Measurements from ENCODE around the gene SLC12A4. TPM values are rescaled to one million over a fixed set of nuclear protein-coding genes. Genes with fewer than 3 reads are reported as not detected.

SLC12A4 gene
- total and polyA plus RNA-seq, 2 experiments from 2014 or later = 19.9 to 53.0 TPM

- Histone ChIP-seq H2AFZ (peak within 1 kb of the TSS; percentile 99), H3F3A (replicated peaks; ENCODE audit: low read depth) (no peaks in the 10 kb centered on the region), H3K79me2 (replicated peaks; ENCODE audit: insufficient read depth) (no peaks in the 10 kb centered on the region), H3K4me3 (peak within 1 kb of the TSS; percentile 47), H3K4me2 (peak within 1 kb of the TSS; percentile 70), H3K9me2 (ENCODE audit: insufficient read depth) (no peaks in the 10 kb centered on the region), H3K36me3 (ENCODE audit: insufficient read depth) (no peaks in the 10 kb centered on the region), H3K4me1 (ENCODE audit: insufficient read depth) (no peaks in the 10 kb centered on the region), H3K27ac (ENCODE audit: low read depth) (no peak within 1 kb of the TSS), H3K27me3 (ENCODE audit: insufficient read depth) (no peaks in the 10 kb centered on the region), H4K20me1 (replicated peaks; ENCODE audit: insufficient read depth) (no peaks in the 10 kb centered on the region)
- H3K4me3 Mint-ChIP-seq = no peak within 1 kb of the TSS
- peaks cover 18% of the 10 kb centered on the region for H3K27me3 Mint-ChIP-seq (ENCODE audit: insufficient read depth, low read depth, poor library complexity)
- no peak within 1 kb of the TSS for H3K27ac Mint-ChIP-seq
- peaks cover 8% of the 10 kb centered on the region; the same call in 2 of the 3 replicates for H3K4me1 Mint-ChIP-seq
- no peaks in the 10 kb centered on the region for H3K36me3 Mint-ChIP-seq (ENCODE audit: low read depth)
- TF ChIP-seq ZNF114 (CRISPR knock-in tag; IDR thresholded peaks at IDR 0.05) (no peak), EZH2phosphoT487 (IDR thresholded peaks at IDR 0.05; ENCODE audit: unreplicated experiment) (no peak), CREB1 (CRISPR knock-in tag; IDR thresholded peaks at IDR 0.05; ENCODE audit: low read depth) (peak; percentile 69), CTCF (conservative IDR thresholded peaks at IDR 0.05; ENCODE audit: low read depth in 2 of 2) (peak; percentile 79 to 99), POLR2AphosphoS5 (IDR thresholded peaks at IDR 0.05; ENCODE audit: low read depth) (no peak)
- peak; percentile 87 for ATAC-seq
- DNase-seq (ENCODE audit: low spot score) = peak; percentile 88
- peaks cover 8% of the 10 kb centered on the region for H3K9me3 Mint-ChIP-seq
Observed at GRCh38 chr16:67979955-67980678, 11.7 kb upstream of the SLC12A4 start, which contains the start of gene DPEP3. Gene DPEP3, minus strand, starts transcription at chr16:67980499. Its CDS starts 119 bp downstream, at chr16:67980380.

- H3K4me3 Mint-ChIP-seq = no peak overlapping the region
- no peak for ATAC-seq
- no peak for TF ChIP-seq CTCF (conservative IDR thresholded peaks at IDR 0.05; ENCODE audit: low read depth in 2 of 2)
- no peak for TF ChIP-seq POLR2AphosphoS5 (IDR thresholded peaks at IDR 0.05; ENCODE audit: low read depth)
- TF ChIP-seq EZH2 (IDR thresholded peaks at IDR 0.05; ENCODE audit: low read depth, unreplicated experiment) = no peak
- no peak for TF ChIP-seq EZH2phosphoT487 (IDR thresholded peaks at IDR 0.05; ENCODE audit: unreplicated experiment)
- no peak for TF ChIP-seq STAT1 (IDR thresholded peaks at IDR 0.05; ENCODE audit: unreplicated experiment)
- TF ChIP-seq ZNF462 (CRISPR knock-in tag; IDR thresholded peaks at IDR 0.05) = no peak
Observed at GRCh38 chr16:67977469-67978227, 9.2 kb upstream of the SLC12A4 start.

More at GRCh38 chr16:67977469-67978227, 9.2 kb upstream of the SLC12A4 start:
- H3K9me2 ChIP-seq (ENCODE audit: insufficient read depth) = no peaks in the 10 kb centered on the region
- no peak overlapping the region for H3K27ac ChIP-seq (ENCODE audit: low read depth)
- no peak for DNase-seq (ENCODE audit: low spot score)
- no peak overlapping the region for H3K27ac Mint-ChIP-seq
- H3K36me3 ChIP-seq (ENCODE audit: insufficient read depth) = no peaks in the 10 kb centered on the region
- H3K4me2 ChIP-seq = no peak overlapping the region
- no peak overlapping the region for H3K4me3 ChIP-seq
- no peaks in the 10 kb centered on the region for H3K79me2 ChIP-seq (replicated peaks; ENCODE audit: insufficient read depth)
- peaks cover 3% of the 10 kb centered on the region for H3K9me3 Mint-ChIP-seq
- peaks cover 9% of the 10 kb centered on the region for H3K27me3 Mint-ChIP-seq (ENCODE audit: insufficient read depth, low read depth, poor library complexity)
- no peaks in the 10 kb centered on the region for H4K20me1 ChIP-seq (replicated peaks; ENCODE audit: insufficient read depth)
- H3F3A ChIP-seq (replicated peaks; ENCODE audit: low read depth) = no peaks in the 10 kb centered on the region
- H3K4me1 Mint-ChIP-seq = no peaks in the 10 kb centered on the region; the same call in 2 of the 3 replicates
- no peaks in the 10 kb centered on the region for H3K4me1 ChIP-seq (ENCODE audit: insufficient read depth)
- no peaks in the 10 kb centered on the region for H3K27me3 ChIP-seq (ENCODE audit: insufficient read depth)
- no peak overlapping the region for H2AFZ ChIP-seq
- H3K36me3 Mint-ChIP-seq (ENCODE audit: low read depth) = no peaks in the 10 kb centered on the region
